Endothelial cell of umbilical vein (primary cell): Measurements from ENCODE around the gene C2CD5. TPM values are rescaled to one million over a fixed set of nuclear protein-coding genes. Genes with fewer than 3 reads are reported as not detected.

ENCODE experiments used
- BruUV-seq: library from RNA; stranded (reverse); fragments of 400-500 nt; replicated peaks from 2 replicates; lab custom pipeline; 2021; lab: Mats Ljungman, UMichigan
- CTCF ChIA-PET: fragments of 300-600, 350-600 bp; sonication (Branson Sonifier 250); formaldehyde crosslinking; loops from one replicate; lab custom pipeline; 2021; ENCODE audit warnings: antibody characterized with exemption, inconsistent platforms; lab: Charles Lee
- POLR2A ChIA-PET: fragments of 300-600, 350-600 bp; sonication (Branson Sonifier 250); formaldehyde crosslinking; loops from one replicate; lab custom pipeline; 2021; ENCODE audit warnings: antibody characterized with exemption, inconsistent platforms; lab: Charles Lee
- DNase-seq: peaks from one replicate; pipeline ENCODE4 v3.0.0-alpha.2; 2011; ENCODE audit warnings: low read depth, low spot score
- FAIRE-seq: peaks from 2 replicates; lab custom pipeline; 2011; peaks lifted over from hg19 to GRCh38; lab: Jason Lieb, UNC
- H2AFZ ChIP-seq: 2 replicates; pipeline ENCODE4 v1.6.0; 2012; ENCODE audit warnings: low read depth, low read length, control low read depth, inconsistent platforms
- H3K27ac ChIP-seq: 2 replicates; pipeline ENCODE4 v1.5.1; 2011; ENCODE audit warnings: low read depth, mild to moderate bottlenecking, control low read depth, low read length, moderate library complexity; ENCODE audit not compliant: insufficient read depth
- H3K27me3 ChIP-seq, 2 experiments: 2 replicates each; pipeline versions ENCODE4 v1.6.0 to v1.6.1; 2011; ENCODE audit warnings: low read length in 2 of 2, mixed read lengths in 1 of 2; ENCODE audit not compliant: control insufficient read depth in 2 of 2, insufficient read depth in 2 of 2
- H3K36me3 ChIP-seq, 2 experiments: 2 replicates in 1 of 2; 3 replicates in 1 of 2; pipeline ENCODE4 v1.5.1; 2011; ENCODE audit warnings: low read length in 2 of 2, mild to moderate bottlenecking in 1 of 2, moderate library complexity in 1 of 2; ENCODE audit not compliant: control insufficient read depth in 2 of 2, insufficient read depth in 2 of 2; ENCODE audit errors: extremely low read depth in 1 of 2
- H3K4me1 ChIP-seq: 3 replicates; pipeline ENCODE4 v1.5.1; 2011; ENCODE audit warnings: mild to moderate bottlenecking, low read length; ENCODE audit not compliant: control insufficient read depth, insufficient read depth; ENCODE audit errors: extremely low read depth
- H3K4me2 ChIP-seq: 2 replicates; pipeline ENCODE4 v1.6.1; 2011; ENCODE audit warnings: low read length, control low read depth, mixed read lengths; ENCODE audit not compliant: insufficient read depth
- H3K4me3 ChIP-seq, 3 experiments: fragments of 200-600 bp in 1 of 3; sonication (generic), shearing (Covaris generic) in 1 of 3; replicated peaks in 1 of 3; 2 replicates each; pipeline ENCODE4 v1.5.1; 2011 to 2016; ENCODE audit warnings: control low read depth in 3 of 3, low read length in 3 of 3, mild to moderate bottlenecking in 2 of 3, inconsistent platforms in 1 of 3, low read depth in 1 of 3, moderate library complexity in 1 of 3; ENCODE audit not compliant: insufficient read depth in 1 of 3
- H3K79me2 ChIP-seq: 2 replicates; pipeline ENCODE4 v1.6.0; 2012; ENCODE audit warnings: low read length, inconsistent platforms; ENCODE audit not compliant: control insufficient read depth, insufficient read depth
- H3K9ac ChIP-seq: replicated peaks from 2 replicates; pipeline ENCODE3; 2011; ENCODE audit warnings: low read length, control low read depth; ENCODE audit not compliant: insufficient read depth; ENCODE audit errors: extremely low read depth
- H3K9me1 ChIP-seq: replicated peaks from 3 replicates; pipeline ENCODE4 v1.6.0; 2011; ENCODE audit warnings: mild to moderate bottlenecking, low read length; ENCODE audit not compliant: control insufficient read depth, insufficient read depth; ENCODE audit errors: extremely low read depth
- H3K9me3 ChIP-seq: replicated peaks from 2 replicates; pipeline ENCODE4 v1.5.1; 2012; ENCODE audit warnings: low read length, inconsistent platforms; ENCODE audit not compliant: control insufficient read depth, insufficient read depth
- H4K20me1 ChIP-seq: replicated peaks from 2 replicates; pipeline ENCODE3; 2011; ENCODE audit warnings: mild to moderate bottlenecking, low read length; ENCODE audit not compliant: control insufficient read depth, insufficient read depth; ENCODE audit errors: extremely low read depth
- EZH2 ChIP-seq: IDR thresholded peaks from 2 replicates; pipeline ENCODE4 v1.6.1; 2012; ENCODE audit warnings: borderline replicate concordance, low read depth, mild to moderate bottlenecking, moderate library complexity, low read length, inconsistent platforms; ENCODE audit not compliant: severe bottlenecking
- FOS ChIP-seq: IDR thresholded peaks from 2 replicates; pipeline ENCODE4 v1.6.1; 2011; ENCODE audit warnings: mild to moderate bottlenecking, low read length, moderate library complexity, borderline replicate concordance; ENCODE audit not compliant: insufficient read depth
- GATA2 ChIP-seq: IDR thresholded peaks from 2 replicates; pipeline ENCODE4 v1.7.0; 2011; ENCODE audit warnings: low read depth, mild to moderate bottlenecking, moderate library complexity, mixed read lengths, low read length; ENCODE audit not compliant: insufficient read length, insufficient read depth
- JUN ChIP-seq: IDR thresholded peaks from 2 replicates; pipeline ENCODE4 v1.6.1; 2011; ENCODE audit warnings: borderline replicate concordance, low read depth; ENCODE audit not compliant: insufficient read length, insufficient read depth
- MAX ChIP-seq: IDR thresholded peaks from 2 replicates; pipeline ENCODE4 v1.6.1; 2011; ENCODE audit not compliant: insufficient read depth, insufficient read length
- MYC ChIP-seq: IDR thresholded peaks from one replicate; pipeline ENCODE4 v1.6.1; 2011; ENCODE audit warnings: mild to moderate bottlenecking, low read depth, low read length
- POLR2A ChIP-seq: IDR thresholded peaks from 2 replicates; pipeline ENCODE4 v1.6.1; 2012; ENCODE audit warnings: low read depth, mild to moderate bottlenecking, control low read depth, low read length
- POLR2AphosphoS5 ChIP-seq: IDR thresholded peaks from 2 replicates; pipeline ENCODE4 v1.6.1; 2012; ENCODE audit warnings: low read depth, mild to moderate bottlenecking, control low read depth, low read length, moderate library complexity; ENCODE audit not compliant: insufficient read depth
- dilution Hi-C: fragments of 300-500 bp; cut with MboI; formaldehyde crosslinking; loops from one replicate; pipeline ENCODE4 v1.15.0; 2019; ENCODE audit warnings: low sequenced_read_pairs; ENCODE audit not compliant: extremely low pct_ligation_motif_present
- intact Hi-C: fragments of 100-400 bp; cut with micrococcal nuclease; formaldehyde crosslinking; loops from one replicate; pipeline ENCODE4 v1.10.0; 2022
- polyA plus RNA-seq, 4 experiments: library from polyadenylated mRNA; depleted of rRNA in 3 of 4; stranded (reverse) in 3 of 4; unstranded in 1 of 4; fragments of >200 nt; gene quantifications; 2 replicates each; pipeline versions ENCODE4 v1.2.1 to v1.2.3, GENCODE V29; 2011 to 2012; ENCODE audit warnings: missing spikeins in 1 of 4
- total RNA-seq: library from RNA; stranded (reverse); gene quantifications from 2 replicates; pipeline ENCODE4 v1.2.3, GENCODE V29; 2021
- TF ChIP-seq, protein P1 (sequence below), 2 donors: IDR thresholded peaks; 1 replicate in 1 of 2; 2 replicates in 1 of 2; pipeline ENCODE4 v1.5.1; 2011; ENCODE audit warnings: low read length in 2 of 2, mild to moderate bottlenecking in 2 of 2, moderate library complexity in 2 of 2, control low read depth in 1 of 2, inconsistent platforms in 1 of 2, low read depth in 1 of 2; ENCODE audit not compliant: insufficient read depth in 1 of 2; ENCODE audit errors: extremely low read depth in 1 of 2

The C2CD5 gene
- total and polyA plus RNA-seq, 2 donors (not counting 3 experiments of a cell fraction or from before 2014, with no cell fraction given): 12.9 to 32.9 TPM

DNA sequence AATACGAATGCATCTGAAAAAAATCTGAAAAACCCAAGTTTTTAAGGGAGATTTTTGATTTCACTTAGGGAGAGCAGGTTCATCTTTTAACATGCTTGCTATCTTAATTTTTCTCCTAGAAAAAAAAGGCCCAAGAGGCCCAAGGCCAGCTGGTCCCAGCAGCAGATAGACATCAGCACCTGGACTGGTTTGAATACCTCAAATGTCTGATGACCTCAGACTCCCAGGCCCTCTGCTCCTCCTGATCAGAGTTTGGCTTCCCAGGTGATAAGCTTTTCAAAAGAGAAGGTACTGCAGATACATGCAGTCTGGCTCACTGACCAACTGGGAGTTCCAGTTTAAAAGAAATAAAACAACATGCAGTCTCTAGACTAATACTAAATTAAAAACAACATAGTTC lies 82.6 kb downstream of the C2CD5 start:
- Histone ChIP-seq H4K20me1 (no peaks in the 10 kb centered on the region), H3K79me2 (no peaks in the 10 kb centered on the region), H3K4me3 (no peak overlapping the region), H3K27me3 (no peaks in the 10 kb centered on the region), H3K9me1 (no peaks in the 10 kb centered on the region), H2AFZ (no peak overlapping the region), H3K9ac (no peak overlapping the region), H3K4me1 (no peaks in the 10 kb centered on the region), H3K27ac (no peak overlapping the region), H3K9me3 (no peaks in the 10 kb centered on the region), H3K36me3 (peaks cover 0 to 2% of the 10 kb centered on the region in 2 experiments), H3K4me2 (no peak overlapping the region)
- ChIA-PET CTCF (interaction anchor here (0.9 to 6.3 kb wide), 8 partner anchors 12 to 765 kb away, joined by 3 to 44 read pairs (median 6); no protein-coding TSS in a partner anchor), POLR2A (no interaction called here)
- TF ChIP-seq POLR2AphosphoS5 (no peak), MAX (no peak), POLR2A (no peak), EZH2 (no peak), FOS (no peak), GATA2 (no peak), MYC (no peak), JUN (no peak)
- TF ChIP-seq, protein P1, sequence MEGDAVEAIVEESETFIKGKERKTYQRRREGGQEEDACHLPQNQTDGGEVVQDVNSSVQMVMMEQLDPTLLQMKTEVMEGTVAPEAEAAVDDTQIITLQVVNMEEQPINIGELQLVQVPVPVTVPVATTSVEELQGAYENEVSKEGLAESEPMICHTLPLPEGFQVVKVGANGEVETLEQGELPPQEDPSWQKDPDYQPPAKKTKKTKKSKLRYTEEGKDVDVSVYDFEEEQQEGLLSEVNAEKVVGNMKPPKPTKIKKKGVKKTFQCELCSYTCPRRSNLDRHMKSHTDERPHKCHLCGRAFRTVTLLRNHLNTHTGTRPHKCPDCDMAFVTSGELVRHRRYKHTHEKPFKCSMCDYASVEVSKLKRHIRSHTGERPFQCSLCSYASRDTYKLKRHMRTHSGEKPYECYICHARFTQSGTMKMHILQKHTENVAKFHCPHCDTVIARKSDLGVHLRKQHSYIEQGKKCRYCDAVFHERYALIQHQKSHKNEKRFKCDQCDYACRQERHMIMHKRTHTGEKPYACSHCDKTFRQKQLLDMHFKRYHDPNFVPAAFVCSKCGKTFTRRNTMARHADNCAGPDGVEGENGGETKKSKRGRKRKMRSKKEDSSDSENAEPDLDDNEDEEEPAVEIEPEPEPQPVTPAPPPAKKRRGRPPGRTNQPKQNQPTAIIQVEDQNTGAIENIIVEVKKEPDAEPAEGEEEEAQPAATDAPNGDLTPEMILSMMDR (IDR thresholded peaks at IDR 0.05; ENCODE audit: extremely low read depth in 1 of 2, insufficient read depth in 1 of 2, low read depth in 1 of 2, low read length in 2 of 2): no peak
- intact Hi-C loops: loop anchor here (5.0 kb wide), 1 partner anchor 171 kb away; no protein-coding TSS in a partner anchor
- no TSS peak for BruUV-seq
- DNase-seq: no peak
- no peak for FAIRE-seq
- dilution Hi-C loops: no loop called here
